Neural cell (in vitro differentiated cells): Measurements from ENCODE around the gene ADCY1.

Source experiments
- CTCF ChIP-seq: fragments of 450-650 bp; IDR thresholded peaks from 2 replicates; pipeline ENCODE4 v1.5.1; 2014; ENCODE audit warnings: antibody characterized with exemption, mild to moderate bottlenecking, moderate library complexity; ENCODE audit not compliant: poor library complexity, severe bottlenecking
- EZH2 ChIP-seq: fragments of 200-600, 300-800 bp; shearing (Covaris generic), sonication (generic); IDR thresholded peaks from 2 replicates; pipeline ENCODE4 v1.6.1; 2014; ENCODE audit warnings: antibody characterized with exemption, low read length, borderline replicate concordance, mild to moderate bottlenecking; ENCODE audit not compliant: insufficient read depth, poor library complexity, severe bottlenecking
- TF ChIP-seq, protein P1 (sequence below): IDR thresholded peaks from 2 replicates; pipeline ENCODE4 v1.6.1; 2012; ENCODE audit warnings: borderline replicate concordance

DNA sequence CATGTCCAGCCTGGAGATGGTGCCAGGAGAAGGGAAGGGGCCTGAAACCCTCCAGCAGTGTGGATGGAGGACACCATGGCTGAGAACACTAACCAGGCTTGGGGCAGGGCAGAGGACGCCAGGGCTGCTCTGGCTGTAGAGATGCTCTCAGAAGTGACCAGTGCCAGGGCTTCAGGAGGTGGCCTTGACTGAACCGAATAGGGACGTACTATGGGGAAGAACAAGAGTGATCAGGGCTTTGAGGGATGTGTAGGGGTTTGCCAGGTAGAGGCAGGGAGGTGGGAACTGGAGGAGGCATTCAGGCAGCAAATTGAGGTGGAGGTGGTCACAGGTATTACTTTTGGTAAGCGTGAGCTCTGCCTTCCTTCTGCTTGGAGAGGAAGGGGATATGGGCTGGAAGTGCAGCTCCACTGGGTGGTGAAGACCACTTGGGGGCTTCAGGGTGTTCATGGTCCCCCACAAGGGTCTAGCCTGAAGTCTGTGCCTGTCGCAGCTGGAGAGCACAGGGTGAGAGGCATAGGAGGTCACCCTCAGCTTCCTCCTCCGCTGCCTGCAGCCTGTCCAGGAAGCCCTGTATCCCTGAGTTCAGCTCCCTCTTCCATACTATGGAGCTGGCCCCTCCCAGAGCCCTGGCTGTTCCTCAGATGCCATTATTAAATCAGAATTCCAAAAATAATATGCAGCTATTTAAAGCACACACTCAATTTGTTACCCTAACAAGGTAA, 27.8 kb downstream of the ADCY1 start:
- no peak for TF ChIP-seq CTCF
- no peak for TF ChIP-seq EZH2
- TF ChIP-seq, protein P1, sequence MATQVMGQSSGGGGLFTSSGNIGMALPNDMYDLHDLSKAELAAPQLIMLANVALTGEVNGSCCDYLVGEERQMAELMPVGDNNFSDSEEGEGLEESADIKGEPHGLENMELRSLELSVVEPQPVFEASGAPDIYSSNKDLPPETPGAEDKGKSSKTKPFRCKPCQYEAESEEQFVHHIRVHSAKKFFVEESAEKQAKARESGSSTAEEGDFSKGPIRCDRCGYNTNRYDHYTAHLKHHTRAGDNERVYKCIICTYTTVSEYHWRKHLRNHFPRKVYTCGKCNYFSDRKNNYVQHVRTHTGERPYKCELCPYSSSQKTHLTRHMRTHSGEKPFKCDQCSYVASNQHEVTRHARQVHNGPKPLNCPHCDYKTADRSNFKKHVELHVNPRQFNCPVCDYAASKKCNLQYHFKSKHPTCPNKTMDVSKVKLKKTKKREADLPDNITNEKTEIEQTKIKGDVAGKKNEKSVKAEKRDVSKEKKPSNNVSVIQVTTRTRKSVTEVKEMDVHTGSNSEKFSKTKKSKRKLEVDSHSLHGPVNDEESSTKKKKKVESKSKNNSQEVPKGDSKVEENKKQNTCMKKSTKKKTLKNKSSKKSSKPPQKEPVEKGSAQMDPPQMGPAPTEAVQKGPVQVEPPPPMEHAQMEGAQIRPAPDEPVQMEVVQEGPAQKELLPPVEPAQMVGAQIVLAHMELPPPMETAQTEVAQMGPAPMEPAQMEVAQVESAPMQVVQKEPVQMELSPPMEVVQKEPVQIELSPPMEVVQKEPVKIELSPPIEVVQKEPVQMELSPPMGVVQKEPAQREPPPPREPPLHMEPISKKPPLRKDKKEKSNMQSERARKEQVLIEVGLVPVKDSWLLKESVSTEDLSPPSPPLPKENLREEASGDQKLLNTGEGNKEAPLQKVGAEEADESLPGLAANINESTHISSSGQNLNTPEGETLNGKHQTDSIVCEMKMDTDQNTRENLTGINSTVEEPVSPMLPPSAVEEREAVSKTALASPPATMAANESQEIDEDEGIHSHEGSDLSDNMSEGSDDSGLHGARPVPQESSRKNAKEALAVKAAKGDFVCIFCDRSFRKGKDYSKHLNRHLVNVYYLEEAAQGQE, result no peak
